Esophagus squamous epithelium (tissue), 5 donors: Measurements from ENCODE around the gene CA11. TPM values are rescaled to one million over a fixed set of nuclear protein-coding genes. Genes with fewer than 3 reads are reported as not detected.

Experiments
- DNase-seq: peaks from one replicate; lab custom pipeline; 2025; lab: John Stamatoyannopoulos, UW
- H3K27ac ChIP-seq, 4 donors: fragments of 200-600 bp; sonication (generic); one replicate each; pipeline ENCODE4 v1.5.1; 2016 to 2019; ENCODE audit warnings: mild to moderate bottlenecking in 1 of 4
- H3K27me3 ChIP-seq, 4 donors: fragments of 200-600 bp; sonication (generic); 1 replicate in 3 of 4; 2 replicates in 1 of 4; pipeline versions ENCODE4 v1.5.1 to v1.6.0; 2017 to 2021; ENCODE audit warnings: antibody characterized with exemption in 1 of 4
- H3K36me3 ChIP-seq, 3 donors: fragments of 200-600 bp; sonication (generic); one replicate each; pipeline ENCODE4 v1.5.1; 2016 to 2019
- H3K4me1 ChIP-seq, 3 donors: fragments of 200-600 bp; sonication (generic); one replicate each; pipeline ENCODE4 v1.5.1; 2017 to 2019
- H3K4me3 ChIP-seq, 4 donors: fragments of 200-600 bp; sonication (generic); 1 replicate in 3 of 4; 2 replicates in 1 of 4; pipeline ENCODE4 v1.5.1; 2016 to 2019; ENCODE audit warnings: mild to moderate bottlenecking in 2 of 4, moderate library complexity in 1 of 4
- H3K9me3 ChIP-seq, 3 donors: fragments of 200-600 bp; sonication (generic); one replicate each; pipeline ENCODE4 v1.5.1; 2016 to 2019
- POLR2A ChIP-seq, 4 donors: fragments of 450-650 bp; IDR thresholded peaks; one replicate each; pipeline ENCODE4 v1.6.1; 2017; ENCODE audit warnings: antibody characterized with exemption in 4 of 4, mild to moderate bottlenecking in 4 of 4, moderate library complexity in 3 of 4
- WGBS, 2 donors: methylation state at CpG; one replicate each; pipeline ENCODE4 v1.1.5; 2018; 5-methylcytosine and 5-hydroxymethylcytosine counted together
- intact Hi-C: fragments of 100-400 bp; cut with DNase I; formaldehyde crosslinking; loops from one replicate; pipeline ENCODE4 v1.15.0; 2022
- total RNA-seq, 4 donors: library from RNA; depleted of rRNA; stranded (reverse); fragments of >200 nt; gene quantifications; one replicate each; pipeline ENCODE4 v1.1.0, GENCODE V29; 2016
- TF ChIP-seq, protein P1 (sequence below), 6 experiments: fragments of 450-650 bp in 4 of 6; fragments of 200-600 bp in 2 of 6; sonication (generic) in 2 of 6; IDR thresholded peaks; one replicate each; pipeline ENCODE4 v1.5.1; 2016 to 2019; ENCODE audit warnings: antibody characterized with exemption in 6 of 6, mild to moderate bottlenecking in 4 of 6, moderate library complexity in 4 of 6
- donor health status: DM: yes; HTN: yes; CAD: no.

CA11 gene
- total RNA-seq, 4 donors from 2014 or later, result 1.4 to 6.9 (median 5.2) TPM

DNA sequence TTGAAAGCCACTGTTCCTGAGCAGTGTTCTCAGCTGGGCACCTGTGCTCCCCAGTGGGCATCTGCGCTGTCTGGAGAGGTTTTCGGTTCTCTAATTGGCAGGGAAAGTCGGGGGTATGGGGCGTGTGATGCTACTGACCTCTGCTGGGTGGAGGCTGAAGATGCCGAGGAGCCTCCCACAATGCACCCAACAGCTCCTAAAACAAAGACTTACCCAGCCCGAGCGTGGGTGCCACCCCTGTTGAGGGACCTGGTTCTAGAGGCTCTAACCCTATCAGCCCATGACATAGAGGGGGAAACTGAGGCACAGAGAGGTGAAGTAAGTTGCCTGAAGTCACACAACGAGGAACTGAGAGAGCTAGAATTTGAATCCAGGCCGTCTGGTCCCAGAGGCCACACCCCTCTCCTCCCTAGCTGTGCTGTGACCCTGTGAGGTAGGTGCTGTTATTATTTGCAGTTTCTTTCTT, 37.2 kb downstream of the CA11 start:
- peaks cover 0 to 5% (median 0%) of the 10 kb centered on the region in 3 donors for H3K4me1 ChIP-seq
- H3K36me3 ChIP-seq, result no peaks in the 10 kb centered on the region
- no peak overlapping the region for H3K4me3 ChIP-seq
- WGBS, 2 donors, result 20 to 35% methylated on average over 4 to 8 of the region's 9 CpGs
- no peaks in the 10 kb centered on the region for H3K9me3 ChIP-seq
- no peak for DNase-seq
- H3K27me3 ChIP-seq, result no peaks in the 10 kb centered on the region
- H3K27ac ChIP-seq, result no peak overlapping the region
- intact Hi-C loops, result no loop called here
- TF ChIP-seq, protein P1, sequence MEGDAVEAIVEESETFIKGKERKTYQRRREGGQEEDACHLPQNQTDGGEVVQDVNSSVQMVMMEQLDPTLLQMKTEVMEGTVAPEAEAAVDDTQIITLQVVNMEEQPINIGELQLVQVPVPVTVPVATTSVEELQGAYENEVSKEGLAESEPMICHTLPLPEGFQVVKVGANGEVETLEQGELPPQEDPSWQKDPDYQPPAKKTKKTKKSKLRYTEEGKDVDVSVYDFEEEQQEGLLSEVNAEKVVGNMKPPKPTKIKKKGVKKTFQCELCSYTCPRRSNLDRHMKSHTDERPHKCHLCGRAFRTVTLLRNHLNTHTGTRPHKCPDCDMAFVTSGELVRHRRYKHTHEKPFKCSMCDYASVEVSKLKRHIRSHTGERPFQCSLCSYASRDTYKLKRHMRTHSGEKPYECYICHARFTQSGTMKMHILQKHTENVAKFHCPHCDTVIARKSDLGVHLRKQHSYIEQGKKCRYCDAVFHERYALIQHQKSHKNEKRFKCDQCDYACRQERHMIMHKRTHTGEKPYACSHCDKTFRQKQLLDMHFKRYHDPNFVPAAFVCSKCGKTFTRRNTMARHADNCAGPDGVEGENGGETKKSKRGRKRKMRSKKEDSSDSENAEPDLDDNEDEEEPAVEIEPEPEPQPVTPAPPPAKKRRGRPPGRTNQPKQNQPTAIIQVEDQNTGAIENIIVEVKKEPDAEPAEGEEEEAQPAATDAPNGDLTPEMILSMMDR (IDR thresholded peaks at IDR 0.05), result peak in 4 of 6 experiments; percentile 23 to 51 (median 27)
- no peak for TF ChIP-seq POLR2A (IDR thresholded peaks at IDR 0.05)

DNA sequence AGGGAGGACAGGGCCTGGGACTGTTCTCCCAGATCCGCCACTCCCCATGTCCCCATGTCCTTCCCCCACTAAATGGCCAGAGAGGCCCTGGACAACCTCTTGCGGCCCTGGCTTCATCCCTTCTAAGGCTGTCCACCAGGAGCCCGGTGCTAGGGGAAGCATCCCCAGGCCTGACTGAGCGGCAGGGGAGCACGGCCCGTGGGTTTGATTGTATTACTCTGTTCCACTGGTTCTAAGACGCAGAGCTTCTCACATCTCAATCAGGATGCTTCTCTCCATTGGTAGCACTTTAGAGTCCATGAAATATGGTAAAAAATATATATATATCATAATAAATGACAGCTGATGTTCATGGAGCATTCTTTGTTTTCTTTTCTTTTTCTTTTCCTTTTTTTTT, 38.6 kb downstream of the CA11 start:
- DNase-seq, result no peak
- intact Hi-C loops, result no loop called here
- H3K27ac ChIP-seq, result no peak overlapping the region
- TF ChIP-seq POLR2A (IDR thresholded peaks at IDR 0.05), result no peak
- TF ChIP-seq, protein P1 (IDR thresholded peaks at IDR 0.05), result no peak
- WGBS, 2 donors, result 69 to 87% methylated on average over 4 to 6 of the region's 7 CpGs
- no peaks in the 10 kb centered on the region for H3K36me3 ChIP-seq
- H3K4me3 ChIP-seq, result no peak overlapping the region
- H3K9me3 ChIP-seq, result no peaks in the 10 kb centered on the region
- no peaks in the 10 kb centered on the region for H3K27me3 ChIP-seq
- H3K4me1 ChIP-seq, result peaks cover 0 to 4% (median 0%) of the 10 kb centered on the region in 3 donors

- H3K4me1 ChIP-seq, result peaks cover 0 to 4% (median 0%) of the 10 kb centered on the region in 3 donors
- no peak within 1 kb of the TSS for H3K4me3 ChIP-seq
- TF ChIP-seq, protein P1 (IDR thresholded peaks at IDR 0.05), result no peak
- TF ChIP-seq POLR2A (IDR thresholded peaks at IDR 0.05), result no peak
- intact Hi-C loops, result no loop called here
- DNase-seq, result no peak
- H3K27ac ChIP-seq, result no peak within 1 kb of the TSS
- no peaks in the 10 kb centered on the region for H3K27me3 ChIP-seq
- H3K36me3 ChIP-seq, result no peaks in the 10 kb centered on the region
- no peaks in the 10 kb centered on the region for H3K9me3 ChIP-seq
- WGBS, 2 donors, result 78% methylated on average over 4 of the region's 39 CpGs; no CpG with 5 or more reads in 1 of the 2 donors
Measured at GRCh38 chr19:48606463-48607358, 39.3 kb downstream of the CA11 start, which contains the start of gene SPACA4. Gene SPACA4, plus strand, starts transcription at chr19:48606742. Its CDS starts 237 bp downstream, at chr19:48606979.

DNA sequence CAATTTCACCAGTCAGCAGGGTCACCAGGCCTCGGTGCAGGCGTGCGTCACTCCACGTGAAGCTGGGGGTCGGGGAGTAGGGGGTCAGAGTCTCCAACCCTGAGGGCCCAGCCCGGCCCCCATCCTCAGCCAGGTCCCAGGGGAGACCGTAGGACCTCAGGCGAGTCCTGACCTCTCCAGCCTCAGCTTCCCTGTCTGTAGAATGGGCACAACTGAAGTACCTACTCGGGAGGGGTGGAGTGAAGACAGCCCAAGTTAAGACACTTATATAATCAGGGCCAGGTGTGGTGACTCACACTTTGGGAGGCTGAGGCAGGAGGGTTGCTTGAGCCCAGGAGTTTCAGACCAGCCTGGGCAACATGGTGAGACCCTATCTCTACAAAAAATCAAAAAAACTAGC, 42.1 kb downstream of the CA11 start:
- no peaks in the 10 kb centered on the region for H3K9me3 ChIP-seq
- no peak for DNase-seq
- H3K4me1 ChIP-seq, result peaks cover 0 to 2% (median 0%) of the 10 kb centered on the region in 3 donors
- TF ChIP-seq POLR2A (IDR thresholded peaks at IDR 0.05), result no peak
- WGBS, 2 donors, result 67 to 86% methylated on average over 2 to 5 of the region's 9 CpGs
- H3K27me3 ChIP-seq, result peaks cover 0 to 10% (median 0%) of the 10 kb centered on the region in 4 donors
- intact Hi-C loops, result no loop called here
- no peak overlapping the region for H3K4me3 ChIP-seq
- peaks cover 0 to 25% (median 0%) of the 10 kb centered on the region in 3 donors for H3K36me3 ChIP-seq
- no peak overlapping the region for H3K27ac ChIP-seq

- DNase-seq, result no peak
- H3K27me3 ChIP-seq, result peaks cover 0 to 10% (median 0%) of the 10 kb centered on the region in 4 donors
- peaks cover 0 to 29% (median 0%) of the 10 kb centered on the region in 3 donors for H3K36me3 ChIP-seq
- intact Hi-C loops, result no loop called here
- WGBS, 2 donors, result 95 to 97% methylated on average over 5 to 19 of the region's 39 CpGs
- H3K4me3 ChIP-seq, result no peak overlapping the region
- no peak overlapping the region for H3K27ac ChIP-seq
- H3K4me1 ChIP-seq, result no peaks in the 10 kb centered on the region
- TF ChIP-seq, protein P1 (IDR thresholded peaks at IDR 0.05), result no peak
- TF ChIP-seq POLR2A (IDR thresholded peaks at IDR 0.05), result no peak
- H3K9me3 ChIP-seq, result no peaks in the 10 kb centered on the region
Measured at GRCh38 chr19:48603449-48603848, 42.5 kb downstream of the CA11 start.
